Aorta (tissue), 5 donors: ENCODE data around the gene PCGF3. TPM values are rescaled to one million over a fixed set of nuclear protein-coding genes. Genes with fewer than 3 reads are reported as not detected.

Experiments
- ATAC-seq: fragments of 200-7000 bp; cut with Tn5 transposase; one replicate; pipeline ENCODE4 v1.9.1; 2022; ENCODE audit warnings: moderate library complexity; ENCODE audit not compliant: low FRiP score
- DNase-seq, 2 donors: peaks; one replicate each; pipeline ENCODE4 v3.0.0-alpha.2; 2020
- H3K27ac ChIP-seq, 2 donors: one replicate each; pipeline ENCODE4 v1.5.1; 2013; ENCODE audit warnings: low read length in 2 of 2, mild to moderate bottlenecking in 2 of 2, moderate library complexity in 2 of 2, control low read depth in 1 of 2, inconsistent platforms in 1 of 2, low read depth in 1 of 2
- H3K27me3 ChIP-seq, 2 donors: one replicate each; pipeline ENCODE4 v1.6.1; 2013; ENCODE audit warnings: control low read depth in 1 of 2, low read length in 1 of 2, mild to moderate bottlenecking in 1 of 2, moderate library complexity in 1 of 2; ENCODE audit not compliant: insufficient read depth in 2 of 2, control insufficient read depth in 1 of 2
- H3K36me3 ChIP-seq, 2 donors: one replicate each; pipeline ENCODE4 v1.6.1; 2013; ENCODE audit warnings: control low read depth in 1 of 2, low read length in 1 of 2, mild to moderate bottlenecking in 1 of 2; ENCODE audit not compliant: insufficient read depth in 2 of 2, control insufficient read depth in 1 of 2
- H3K4me1 ChIP-seq, 2 donors: one replicate each; pipeline ENCODE4 v1.6.1; 2013; ENCODE audit warnings: low read length in 2 of 2, control low read depth in 1 of 2, mild to moderate bottlenecking in 1 of 2, moderate library complexity in 1 of 2; ENCODE audit not compliant: insufficient read depth in 2 of 2, control insufficient read depth in 1 of 2
- H3K4me3 ChIP-seq, 2 donors: one replicate each; pipeline ENCODE4 v1.5.1; 2013; ENCODE audit warnings: low read length in 2 of 2, control low read depth in 1 of 2, mild to moderate bottlenecking in 1 of 2
- H3K9me3 ChIP-seq: one replicate; pipeline ENCODE4 v1.6.1; 2013; ENCODE audit warnings: mild to moderate bottlenecking, low read length; ENCODE audit not compliant: control insufficient read depth
- WGBS, 2 donors: extraction: QIAGEN DNeasy Blood & Tissue Kit; methylation state at CpG; one replicate each; pipeline ENCODE4 v1.1.7; 2013; 5-methylcytosine and 5-hydroxymethylcytosine counted together
- intact Hi-C, 2 donors: fragments of 100-400 bp; cut with DNase I; formaldehyde crosslinking; loops; one replicate each; pipeline versions ENCODE4 v1.14.2 to v1.15.0; 2022
- polyA plus RNA-seq, 2 donors: library from polyadenylated mRNA; stranded (reverse); fragments of 200-250 nt; gene quantifications; one replicate each; pipeline ENCODE4 v1.2.3, GENCODE V29; 2013
- total RNA-seq, 2 donors: library from RNA; stranded (reverse); fragmentation: NEBNext Ultra II Directional; extraction: Animal tissue kit (Norgen Biotek cat#: 25700); gene quantifications; one replicate each; pipeline ENCODE4 v1.2.1, GENCODE V29; 2021
- donor health status: healthy with polysubstance abuse.
- donor health status: Bipolar disorder and iron deficiency.
- donor health status: DM: no; HTN: no; CAD: no.
- donor health status: DM: no; HTN: no; CAD: no.
- donor health status: DM: yes; HTN: yes; CAD: no.

The PCGF3 gene
- total and polyA plus RNA-seq, 4 donors: 17.7 to 59.4 (median 37.0) TPM

- Histone ChIP-seq H3K9me3 (no peaks in the 10 kb centered on the region), H3K27me3 (no peaks in the 10 kb centered on the region), H3K4me1 (no peaks in the 10 kb centered on the region), H3K27ac (no peak overlapping the region), H3K36me3 (no peaks in the 10 kb centered on the region), H3K4me3 (no peak overlapping the region)
- intact Hi-C loops: no loop called here
- ATAC-seq (no peak), DNase-seq (no peak)
- 90 to 91% methylated on average over 9 of the region's 9 CpGs for WGBS, 2 donors
Observed at GRCh38 chr4:712916-713632, 7.4 kb downstream of the PCGF3 start.

- no peaks in the 10 kb centered on the region for H3K9me3 ChIP-seq
- H3K27ac ChIP-seq: no peak overlapping the region
- no peaks in the 10 kb centered on the region for H3K4me1 ChIP-seq
- WGBS, 2 donors: 91 to 95% methylated on average over 18 of the region's 18 CpGs
- no peaks in the 10 kb centered on the region for H3K27me3 ChIP-seq
- H3K36me3 ChIP-seq: no peaks in the 10 kb centered on the region
- ATAC-seq: no peak
- intact Hi-C loops: no loop called here
- DNase-seq: no peak
- H3K4me3 ChIP-seq: no peak overlapping the region
Observed at GRCh38 chr4:714087-714486, 8.5 kb downstream of the PCGF3 start.

- H3K9me3 ChIP-seq: no peaks in the 10 kb centered on the region
- no peak overlapping the region for H3K4me3 ChIP-seq
- H3K27me3 ChIP-seq: no peaks in the 10 kb centered on the region
- intact Hi-C loops: no loop called here
- ATAC-seq (peak; percentile 16), DNase-seq (no peak)
- H3K27ac ChIP-seq: no peak overlapping the region
- WGBS, 2 donors: 88 to 92% methylated on average over 34 of the region's 34 CpGs
- H3K4me1 ChIP-seq: no peaks in the 10 kb centered on the region
- no peaks in the 10 kb centered on the region for H3K36me3 ChIP-seq
Observed at GRCh38 chr4:717601-718320, 12.1 kb downstream of the PCGF3 start.

GRCh38 chr4:718460-718859, 12.8 kb downstream of the PCGF3 start:
- H3K36me3 ChIP-seq: no peaks in the 10 kb centered on the region
- DNase-seq (no peak), ATAC-seq (no peak)
- no peaks in the 10 kb centered on the region for H3K4me1 ChIP-seq
- H3K27me3 ChIP-seq: no peaks in the 10 kb centered on the region
- H3K9me3 ChIP-seq: no peaks in the 10 kb centered on the region
- H3K4me3 ChIP-seq: no peak overlapping the region
- 85 to 89% methylated on average over 8 of the region's 8 CpGs for WGBS, 2 donors
- no peak overlapping the region for H3K27ac ChIP-seq
- intact Hi-C loops: no loop called here

- H3K9me3 ChIP-seq: no peaks in the 10 kb centered on the region
- no peak overlapping the region for H3K4me3 ChIP-seq
- H3K27me3 ChIP-seq: no peaks in the 10 kb centered on the region
- 96% methylated on average over 59 of the region's 59 CpGs for WGBS, 2 donors
- H3K4me1 ChIP-seq: no peaks in the 10 kb centered on the region
- peak; percentile 37 for ATAC-seq
- H3K36me3 ChIP-seq: no peaks in the 10 kb centered on the region
- no peak for DNase-seq
- intact Hi-C loops: no loop called here
- no peak overlapping the region for H3K27ac ChIP-seq
Observed at GRCh38 chr4:720111-720860, 14.7 kb downstream of the PCGF3 start.

- ATAC-seq (no peak), DNase-seq (peak in 1 of 2 donors; percentile 75)
- no peaks in the 10 kb centered on the region for H3K36me3 ChIP-seq
- no peaks in the 10 kb centered on the region for H3K27me3 ChIP-seq
- no peaks in the 10 kb centered on the region for H3K4me1 ChIP-seq
- intact Hi-C loops: no loop called here
- H3K4me3 ChIP-seq: no peak overlapping the region
- H3K9me3 ChIP-seq: no peaks in the 10 kb centered on the region
- no peak overlapping the region for H3K27ac ChIP-seq
- WGBS, 2 donors: 75 to 76% methylated on average over 31 of the region's 31 CpGs
Observed at GRCh38 chr4:721261-722168, 15.9 kb downstream of the PCGF3 start.

- H3K27ac ChIP-seq: no peak overlapping the region
- ATAC-seq: no peak
- H3K36me3 ChIP-seq: no peaks in the 10 kb centered on the region
- WGBS, 2 donors: 93 to 97% methylated on average over 23 to 47 of the region's 47 CpGs
- no peaks in the 10 kb centered on the region for H3K9me3 ChIP-seq
- no peak for DNase-seq
- H3K4me3 ChIP-seq: no peak overlapping the region
- H3K4me1 ChIP-seq: no peaks in the 10 kb centered on the region
- intact Hi-C loops: no loop called here
- no peaks in the 10 kb centered on the region for H3K27me3 ChIP-seq
Observed at GRCh38 chr4:722169-722725, 16.6 kb downstream of the PCGF3 start.

GRCh38 chr4:722851-723360, 17.3 kb downstream of the PCGF3 start:
- Histone ChIP-seq H3K27ac (no peak overlapping the region), H3K9me3 (no peaks in the 10 kb centered on the region), H3K36me3 (no peaks in the 10 kb centered on the region), H3K27me3 (no peaks in the 10 kb centered on the region), H3K4me1 (no peaks in the 10 kb centered on the region), H3K4me3 (no peak overlapping the region)
- no peak for DNase-seq
- WGBS, 2 donors: 97 to 98% methylated on average over 61 of the region's 61 CpGs
- ATAC-seq: no peak
- intact Hi-C loops: no loop called here
